A673 (cell line): ENCODE results near the gene WTAP.

ENCODE experiments used
- CTCF ChIP-seq: fragments of 300-800, 200-600 bp; sonication (generic); conservative IDR thresholded peaks from 2 replicates; pipeline ENCODE4 v1.5.1; 2017; ENCODE audit warnings: low read depth, mild to moderate bottlenecking, antibody characterized with exemption, low read length, moderate library complexity, mixed read lengths
- EZH2 ChIP-seq: fragments of 200-600 bp; sonication (generic); IDR thresholded peaks from 2 replicates; pipeline ENCODE4 v1.6.1; 2017; ENCODE audit warnings: borderline replicate concordance, low read depth, mild to moderate bottlenecking, mixed read lengths, antibody characterized with exemption, low read length; ENCODE audit not compliant: poor library complexity, severe bottlenecking

- TF ChIP-seq CTCF, result no peak
- no peak for TF ChIP-seq EZH2
Measured at GRCh38 chr6:159805440-159806020, 78.2 kb downstream of the WTAP start.
